Activated CD8-positive, alpha-beta T cell treated with anti-CD3 and anti-CD28 coated beads, Interleukin-2, amount 10 ng/mL, durations not matched to agents 7 days and 5 days (primary cell): ENCODE data around the gene RUNX1. TPM values are rescaled to one million over a fixed set of nuclear protein-coding genes. Genes with fewer than 3 reads are reported as not detected.
A peak's percentile ranks its signal among the peaks of the same experiment; 100 is the strongest.

Source experiments
- ATAC-seq: fragments of 150-1000 bp; cut with Tn5 transposase; one replicate; pipeline ENCODE4 v1.10.0; 2021; ENCODE audit warnings: moderate library complexity
- CTCF ChIA-PET: fragments of 350-600 bp; sonication (Branson Sonifier 250); formaldehyde crosslinking; loops from one replicate; lab custom pipeline; 2021; ENCODE audit warnings: antibody characterized with exemption; lab: Charles Lee
- POLR2A ChIA-PET: fragments of 350-600 bp; sonication (Branson Sonifier 250); formaldehyde crosslinking; loops from one replicate; lab custom pipeline; 2021; ENCODE audit warnings: antibody characterized with exemption; lab: Charles Lee
- DNase-seq: peaks from one replicate; pipeline ENCODE4 v3.0.0-alpha.2; 2020
- H3K27ac Mint-ChIP-seq: one replicate; pipeline ENCODE4 v1.8.0; 2021; ENCODE audit warnings: mild to moderate bottlenecking, mixed read lengths
- H3K27me3 Mint-ChIP-seq: one replicate; pipeline ENCODE4 v1.8.0; 2021; ENCODE audit warnings: low read depth, mixed read lengths
- H3K36me3 Mint-ChIP-seq: one replicate; pipeline ENCODE4 v1.8.0; 2021; ENCODE audit warnings: low read depth, mixed read lengths
- H3K4me1 Mint-ChIP-seq: one replicate; pipeline ENCODE4 v1.8.0; 2021; ENCODE audit warnings: low read depth, mixed read lengths
- H3K4me3 Mint-ChIP-seq: one replicate; pipeline ENCODE4 v1.8.0; 2021; ENCODE audit warnings: mild to moderate bottlenecking, mixed read lengths
- H3K9me3 Mint-ChIP-seq: one replicate; pipeline ENCODE4 v1.8.0; 2022; ENCODE audit warnings: mixed read lengths; ENCODE audit not compliant: insufficient read depth
- total RNA-seq, 2 experiments: library from RNA; stranded (reverse); gene quantifications; one replicate each; pipeline ENCODE4 v1.2.3, GENCODE V29; 2021

Gene RUNX1
- total RNA-seq, 2 experiments from 2014 or later, result 10.4 to 10.6 TPM

- Mint-ChIP-seq H3K9me3 (no peaks in the 10 kb centered on the region), H3K4me3 (no peak overlapping the region), H3K27me3 (peaks cover 28% of the 10 kb centered on the region), H3K4me1 (peaks cover 9% of the 10 kb centered on the region), H3K36me3 (no peaks in the 10 kb centered on the region), H3K27ac (no peak overlapping the region)
- ATAC-seq, result no peak
- CTCF ChIA-PET, result no interaction called here
- POLR2A ChIA-PET, result no interaction called here
- no peak for DNase-seq
Observed at GRCh38 chr21:34748862-34749261, 300.2 kb downstream of the RUNX1 start.

GRCh38 chr21:34745557-34746255 lies 303.4 kb downstream of the RUNX1 start:
- ChIA-PET POLR2A (interaction anchor here (0.6 kb wide), 1 partner anchor 220 kb away, joined by 3 read pairs; no protein-coding TSS in a partner anchor), CTCF (interaction anchor here (0.7 to 3.4 kb wide), 36 partner anchors 9 to 1282 kb away, joined by 3 to 31 read pairs (median 4); no protein-coding TSS in a partner anchor)
- Mint-ChIP-seq H3K4me1 (peaks cover 9% of the 10 kb centered on the region), H3K4me3 (no peak overlapping the region), H3K27me3 (peaks cover 23% of the 10 kb centered on the region), H3K9me3 (no peaks in the 10 kb centered on the region), H3K36me3 (no peaks in the 10 kb centered on the region), H3K27ac (no peak overlapping the region)
- DNase-seq, result peak; percentile 59
- ATAC-seq, result peak; percentile 79

GRCh38 chr21:34744801-34745200 lies 304.3 kb downstream of the RUNX1 start:
- ATAC-seq (no peak), DNase-seq (no peak)
- ChIA-PET POLR2A (no interaction called here), CTCF (interaction anchor here (0.7 to 3.4 kb wide), 23 partner anchors 8 to 1283 kb away, joined by 3 to 31 read pairs (median 4); no protein-coding TSS in a partner anchor)
- peaks cover 9% of the 10 kb centered on the region for H3K4me1 Mint-ChIP-seq
- peaks cover 21% of the 10 kb centered on the region for H3K27me3 Mint-ChIP-seq
- no peaks in the 10 kb centered on the region for H3K9me3 Mint-ChIP-seq
- no peak overlapping the region for H3K27ac Mint-ChIP-seq
- H3K36me3 Mint-ChIP-seq, result no peaks in the 10 kb centered on the region
- H3K4me3 Mint-ChIP-seq, result no peak overlapping the region

GRCh38 chr21:34743831-34744230 lies 305.3 kb downstream of the RUNX1 start:
- H3K36me3 Mint-ChIP-seq, result no peaks in the 10 kb centered on the region
- H3K9me3 Mint-ChIP-seq, result no peaks in the 10 kb centered on the region
- CTCF ChIA-PET, result interaction anchor here (0.6 to 3.4 kb wide), 2 partner anchors 20 to 657 kb away, joined by 3 to 31 read pairs; no protein-coding TSS in a partner anchor
- H3K27ac Mint-ChIP-seq, result no peak overlapping the region
- no peak for ATAC-seq
- no peak for DNase-seq
- H3K4me3 Mint-ChIP-seq, result no peak overlapping the region
- H3K27me3 Mint-ChIP-seq, result peaks cover 22% of the 10 kb centered on the region
- POLR2A ChIA-PET, result no interaction called here
- peaks cover 9% of the 10 kb centered on the region for H3K4me1 Mint-ChIP-seq

- no peak for DNase-seq
- no peaks in the 10 kb centered on the region for H3K36me3 Mint-ChIP-seq
Observed at GRCh38 chr21:34743285-34743684, 305.8 kb downstream of the RUNX1 start.

GRCh38 chr21:34740198-34740597 lies 308.9 kb downstream of the RUNX1 start:
- CTCF ChIA-PET, result no interaction called here
- Mint-ChIP-seq H3K27ac (no peak overlapping the region), H3K4me3 (no peak overlapping the region), H3K4me1 (no peaks in the 10 kb centered on the region), H3K27me3 (peaks cover 21% of the 10 kb centered on the region), H3K9me3 (no peaks in the 10 kb centered on the region), H3K36me3 (no peaks in the 10 kb centered on the region)
- POLR2A ChIA-PET, result no interaction called here
- no peak for ATAC-seq
- no peak for DNase-seq

More at GRCh38 chr21:34743285-34743684, 305.8 kb downstream of the RUNX1 start:
- Mint-ChIP-seq H3K4me1 (peaks cover 9% of the 10 kb centered on the region), H3K27ac (no peak overlapping the region), H3K4me3 (no peak overlapping the region), H3K27me3 (peaks cover 20% of the 10 kb centered on the region), H3K9me3 (no peaks in the 10 kb centered on the region)
- ChIA-PET POLR2A (no interaction called here), CTCF (interaction anchor here (0.8 kb wide), 1 partner anchor 658 kb away, joined by 3 read pairs; no protein-coding TSS in a partner anchor)
- ATAC-seq, result no peak
